GM12872 (cell line): ENCODE measurements around the gene GABRR3.

Experiments
- TF ChIP-seq, protein P1 (sequence below): IDR thresholded peaks from 3 replicates; pipeline ENCODE4 v1.5.1; 2011; ENCODE audit warnings: low read depth, mild to moderate bottlenecking, low read length, moderate library complexity; ENCODE audit not compliant: insufficient read depth

Gene GABRR3

DNA sequence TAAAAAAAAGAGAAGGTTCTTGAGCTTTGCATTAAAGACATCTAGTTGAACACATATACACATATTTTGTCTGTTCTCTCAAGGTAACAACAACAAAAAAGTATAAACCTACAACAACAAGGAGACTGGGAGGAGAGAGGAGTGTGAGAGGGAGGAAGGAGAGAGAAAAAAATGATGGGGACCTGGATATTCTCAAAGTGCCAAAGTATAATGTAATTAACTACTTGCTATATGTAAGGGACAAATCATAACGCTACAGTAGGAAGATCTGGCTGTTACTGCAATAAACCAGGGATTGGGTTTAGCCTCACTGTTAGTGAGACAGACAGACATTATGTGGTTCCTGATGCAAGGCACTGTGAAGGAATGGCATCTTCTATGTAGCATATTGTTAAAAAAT, 14.2 kb upstream of the GABRR3 start:
- TF ChIP-seq, protein P1, sequence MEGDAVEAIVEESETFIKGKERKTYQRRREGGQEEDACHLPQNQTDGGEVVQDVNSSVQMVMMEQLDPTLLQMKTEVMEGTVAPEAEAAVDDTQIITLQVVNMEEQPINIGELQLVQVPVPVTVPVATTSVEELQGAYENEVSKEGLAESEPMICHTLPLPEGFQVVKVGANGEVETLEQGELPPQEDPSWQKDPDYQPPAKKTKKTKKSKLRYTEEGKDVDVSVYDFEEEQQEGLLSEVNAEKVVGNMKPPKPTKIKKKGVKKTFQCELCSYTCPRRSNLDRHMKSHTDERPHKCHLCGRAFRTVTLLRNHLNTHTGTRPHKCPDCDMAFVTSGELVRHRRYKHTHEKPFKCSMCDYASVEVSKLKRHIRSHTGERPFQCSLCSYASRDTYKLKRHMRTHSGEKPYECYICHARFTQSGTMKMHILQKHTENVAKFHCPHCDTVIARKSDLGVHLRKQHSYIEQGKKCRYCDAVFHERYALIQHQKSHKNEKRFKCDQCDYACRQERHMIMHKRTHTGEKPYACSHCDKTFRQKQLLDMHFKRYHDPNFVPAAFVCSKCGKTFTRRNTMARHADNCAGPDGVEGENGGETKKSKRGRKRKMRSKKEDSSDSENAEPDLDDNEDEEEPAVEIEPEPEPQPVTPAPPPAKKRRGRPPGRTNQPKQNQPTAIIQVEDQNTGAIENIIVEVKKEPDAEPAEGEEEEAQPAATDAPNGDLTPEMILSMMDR, result no peak

- TF ChIP-seq, protein P1, result no peak
These were observed 13.5 kb upstream of the GABRR3 start for GRCh38 chr3:98048586-98048985.

- TF ChIP-seq, protein P1, result no peak
These were observed 6.2 kb upstream of the GABRR3 start for GRCh38 chr3:98041350-98041749.

DNA sequence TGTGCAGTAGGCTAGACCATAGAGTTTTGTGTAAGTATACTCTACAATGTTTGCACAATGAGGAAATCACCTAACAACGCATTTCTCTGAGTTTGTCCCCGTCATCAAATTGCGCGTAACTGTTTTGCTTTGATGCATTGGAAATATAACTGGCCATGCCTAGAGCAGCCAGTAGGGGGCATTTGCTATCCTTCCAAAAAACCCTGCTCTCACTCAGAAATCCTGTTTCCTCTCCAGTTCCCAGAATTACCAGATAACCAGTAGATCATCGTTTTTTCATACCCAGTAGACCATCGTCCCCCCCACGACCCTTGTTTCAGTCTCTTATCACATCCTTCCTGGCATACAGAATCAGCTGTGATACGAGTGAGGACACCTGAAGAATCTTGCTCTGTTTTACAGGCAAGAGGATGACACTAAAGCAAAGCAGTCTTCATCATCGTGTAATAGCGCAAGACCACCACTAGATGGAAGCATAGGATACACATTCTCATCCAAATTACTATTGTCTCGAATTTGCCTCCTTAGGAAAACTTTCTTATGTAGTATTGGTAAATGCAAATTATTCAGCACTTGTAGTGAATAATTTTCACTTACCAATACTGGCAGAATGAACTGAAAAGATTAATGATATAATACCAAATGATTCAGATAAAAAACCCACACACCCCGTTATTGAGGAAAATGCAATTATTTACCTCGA, 4.4 kb upstream of the GABRR3 start:
- TF ChIP-seq, protein P1, result peak; percentile 82

- TF ChIP-seq, protein P1, result no peak
These were observed 3.8 kb upstream of the GABRR3 start for GRCh38 chr3:98038876-98039275.

DNA sequence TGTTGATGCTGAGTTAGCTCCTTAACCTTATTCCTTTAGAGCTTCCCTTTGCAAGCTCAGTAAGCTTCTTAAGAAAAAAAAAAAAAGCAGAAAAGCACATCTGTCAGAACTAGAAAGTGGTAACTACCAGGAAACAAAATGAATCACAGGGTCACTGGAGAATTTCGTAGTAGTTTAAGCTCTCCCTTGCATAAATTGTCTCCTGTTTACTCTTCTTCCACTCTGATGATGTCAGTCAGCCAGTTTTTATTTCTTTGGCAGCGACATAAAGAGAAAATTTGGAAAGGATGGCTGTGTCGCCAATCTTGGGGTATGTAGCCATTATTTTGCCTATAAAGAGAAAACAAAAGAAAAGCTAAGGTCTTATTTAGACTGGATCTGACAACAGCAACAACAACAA, 3.2 kb upstream of the GABRR3 start:
- TF ChIP-seq, protein P1, result no peak

GRCh38 chr3:98034486-98034885, 629 bp downstream of the GABRR3 start:
- TF ChIP-seq, protein P1, result no peak
